Thymus (tissue), 11 donors: ENCODE measurements around the gene ODAD3. TPM values are rescaled to one million over a fixed set of nuclear protein-coding genes. Genes with fewer than 3 reads are reported as not detected.

Source experiments
- DNase-seq, 9 donors: peaks; one replicate each; pipeline ENCODE4 v3.0.0-alpha.2; 2013; ENCODE audit warnings: low spot score in 9 of 9, low read depth in 6 of 9, missing footprints in 1 of 9
- H3K27ac ChIP-seq, 2 donors: one replicate each; pipeline ENCODE4 v1.5.1; 2013; ENCODE audit warnings: control low read depth in 1 of 2, low read depth in 1 of 2, low read length in 1 of 2, mild to moderate bottlenecking in 1 of 2, moderate library complexity in 1 of 2
- H3K27me3 ChIP-seq, 2 donors: one replicate each; pipeline ENCODE4 v1.5.1; 2013; ENCODE audit warnings: low read length in 1 of 2; ENCODE audit not compliant: control insufficient read depth in 2 of 2, insufficient read depth in 1 of 2
- H3K36me3 ChIP-seq, 2 donors: one replicate each; pipeline ENCODE4 v1.5.1; 2013; ENCODE audit warnings: low read length in 1 of 2, mild to moderate bottlenecking in 1 of 2, moderate library complexity in 1 of 2; ENCODE audit not compliant: control insufficient read depth in 2 of 2, insufficient read depth in 2 of 2
- H3K4me1 ChIP-seq, 2 donors: one replicate each; pipeline ENCODE4 v1.5.1; 2013; ENCODE audit warnings: low read length in 2 of 2; ENCODE audit not compliant: control insufficient read depth in 2 of 2, insufficient read depth in 2 of 2
- H3K4me3 ChIP-seq, 2 donors: one replicate each; pipeline ENCODE4 v1.5.1; 2013; ENCODE audit warnings: low read length in 2 of 2, control low read depth in 1 of 2, mild to moderate bottlenecking in 1 of 2
- H3K9me3 ChIP-seq, 2 donors: one replicate each; pipeline ENCODE4 v1.5.1; 2013; ENCODE audit warnings: low read length in 1 of 2, mild to moderate bottlenecking in 1 of 2; ENCODE audit not compliant: control insufficient read depth in 2 of 2, insufficient read depth in 1 of 2
- WGBS: extraction: QIAGEN DNeasy Blood & Tissue Kit; methylation state at CpG from one replicate; pipeline ENCODE4 v1.1.7; 2013; 5-methylcytosine and 5-hydroxymethylcytosine counted together
- polyA plus RNA-seq: library from polyadenylated mRNA; stranded (reverse); fragments of 200-250 nt; gene quantifications from one replicate; pipeline ENCODE4 v1.2.3, GENCODE V29; 2013
- total RNA-seq: library from RNA; stranded (reverse); fragments of 120-200 nt; gene quantifications from one replicate; pipeline ENCODE4 v1.2.4, GENCODE V29; 2013
- donor health status: healthy.

ODAD3 gene
- total and polyA plus RNA-seq, 2 donors, result 0.09 to 0.64 TPM

- H3K9me3 ChIP-seq, result no peaks in the 10 kb centered on the region
- 58% methylated on average over 27 of the region's 27 CpGs for WGBS
- no peaks in the 10 kb centered on the region for H3K4me1 ChIP-seq
- peak in 1 of 9 donors; percentile 14 for DNase-seq
- no peak overlapping the region for H3K27ac ChIP-seq
- H3K36me3 ChIP-seq, result peaks cover 7 to 20% of the 10 kb centered on the region in 2 donors
- no peak overlapping the region for H3K4me3 ChIP-seq
- peaks cover 0 to 21% of the 10 kb centered on the region in 2 donors for H3K27me3 ChIP-seq
Observed at GRCh38 chr19:11453468-11454341, 18.8 kb upstream of the ODAD3 start.

- no peak for DNase-seq
- Histone ChIP-seq H3K27me3 (peaks cover 0 to 16% of the 10 kb centered on the region in 2 donors), H3K36me3 (peaks cover 15 to 29% of the 10 kb centered on the region in 2 donors), H3K4me3 (no peak overlapping the region), H3K9me3 (no peaks in the 10 kb centered on the region), H3K4me1 (no peaks in the 10 kb centered on the region), H3K27ac (no peak overlapping the region)
- WGBS, result 89% methylated on average over 33 of the region's 33 CpGs
Observed at GRCh38 chr19:11452620-11453310, 17.8 kb upstream of the ODAD3 start.

GRCh38 chr19:11451871-11452619 lies 17.1 kb upstream of the ODAD3 start:
- 76% methylated on average over 25 of the region's 25 CpGs for WGBS

GRCh38 chr19:11451327-11451870 lies 16.5 kb upstream of the ODAD3 start:
- H3K9me3 ChIP-seq, result no peaks in the 10 kb centered on the region
- no peaks in the 10 kb centered on the region for H3K4me1 ChIP-seq
- 79% methylated on average over 13 of the region's 13 CpGs for WGBS
- no peak for DNase-seq
- H3K27ac ChIP-seq, result no peak overlapping the region
- H3K27me3 ChIP-seq, result peaks cover 0 to 11% of the 10 kb centered on the region in 2 donors
- H3K4me3 ChIP-seq, result no peak overlapping the region
- H3K36me3 ChIP-seq, result peaks cover 24 to 43% of the 10 kb centered on the region in 2 donors

More at GRCh38 chr19:11451871-11452619, 17.1 kb upstream of the ODAD3 start:
- H3K4me1 ChIP-seq, result no peaks in the 10 kb centered on the region
- no peak overlapping the region for H3K27ac ChIP-seq
- H3K27me3 ChIP-seq, result peaks cover 0 to 11% of the 10 kb centered on the region in 2 donors
- DNase-seq, result no peak
- H3K36me3 ChIP-seq, result peaks cover 19 to 36% of the 10 kb centered on the region in 2 donors
- H3K9me3 ChIP-seq, result no peaks in the 10 kb centered on the region
- H3K4me3 ChIP-seq, result no peak overlapping the region

- no peak for DNase-seq
- Histone ChIP-seq H3K4me1 (no peaks in the 10 kb centered on the region), H3K4me3 (no peak overlapping the region), H3K36me3 (peaks cover 30 to 49% of the 10 kb centered on the region in 2 donors), H3K27ac (no peak overlapping the region), H3K27me3 (peaks cover 0 to 9% of the 10 kb centered on the region in 2 donors), H3K9me3 (no peaks in the 10 kb centered on the region)
- WGBS, result 98% methylated on average over 21 of the region's 21 CpGs
Observed at GRCh38 chr19:11450570-11451326, 15.8 kb upstream of the ODAD3 start.

GRCh38 chr19:11448923-11449554 lies 14.1 kb upstream of the ODAD3 start:
- no peak for DNase-seq
- Histone ChIP-seq H3K36me3 (peaks cover 47 to 66% of the 10 kb centered on the region in 2 donors), H3K27ac (no peak overlapping the region), H3K27me3 (peaks cover 0 to 3% of the 10 kb centered on the region in 2 donors), H3K4me1 (peaks cover 0 to 3% of the 10 kb centered on the region in 2 donors), H3K9me3 (no peaks in the 10 kb centered on the region), H3K4me3 (no peak overlapping the region)
- 97% methylated on average over 31 of the region's 31 CpGs for WGBS

- no peak overlapping the region for H3K27ac ChIP-seq
- no peaks in the 10 kb centered on the region for H3K27me3 ChIP-seq
- peaks cover 0 to 3% of the 10 kb centered on the region in 2 donors for H3K4me1 ChIP-seq
- peaks cover 50 to 71% of the 10 kb centered on the region in 2 donors for H3K36me3 ChIP-seq
- 93% methylated on average over 13 of the region's 13 CpGs for WGBS
- no peak for DNase-seq
- H3K4me3 ChIP-seq, result no peak overlapping the region
- no peaks in the 10 kb centered on the region for H3K9me3 ChIP-seq
Observed at GRCh38 chr19:11448410-11448809, 13.5 kb upstream of the ODAD3 start.
